HUDEP-2 (cell line): Measurements from ENCODE around the gene TOR1B.
"Not testable (repeated sequence)": the region's sequence is repeated elsewhere in the genome, so short reads cannot be mapped to it uniquely, and the experiment has no call there.

Experiments
- DNase-seq, 76 experiments: peaks; one replicate each; lab custom pipeline; 2025; ENCODE audit not compliant: unreplicated experiment in 76 of 76; lab: John Stamatoyannopoulos, UW

TOR1B gene

GRCh38 chr9:129776096-129776495 lies 26.9 kb upstream of the TOR1B start:
- not testable (repeated sequence) for DNase-seq

- DNase-seq: no peak
Measured at GRCh38 chr9:129776566-129776937, 26.4 kb upstream of the TOR1B start.

- DNase-seq: peak in 1 of 76 experiments; percentile 11
Measured at GRCh38 chr9:129776938-129777768, 25.8 kb upstream of the TOR1B start.

GRCh38 chr9:129777769-129778130 lies 25.2 kb upstream of the TOR1B start:
- DNase-seq: no peak

- no peak for DNase-seq
Measured at GRCh38 chr9:129778469-129778868, 24.5 kb upstream of the TOR1B start.

- no peak for DNase-seq
Measured at GRCh38 chr9:129779560-129780190, 23.3 kb upstream of the TOR1B start.

GRCh38 chr9:129781131-129781530 lies 21.9 kb upstream of the TOR1B start:
- DNase-seq: no peak

GRCh38 chr9:129781981-129782380 lies 21.0 kb upstream of the TOR1B start:
- DNase-seq: peak in 10 of 76 experiments; percentile 12 to 34 (median 24)

GRCh38 chr9:129783516-129784361 lies 19.2 kb upstream of the TOR1B start:
- peak in 66 of 76 experiments; percentile 10 to 81 (median 52) for DNase-seq

GRCh38 chr9:129784970-129785369 lies 18.0 kb upstream of the TOR1B start:
- not testable (repeated sequence) for DNase-seq

- no peak for DNase-seq
Measured at GRCh38 chr9:129785866-129786265, 17.1 kb upstream of the TOR1B start.

- DNase-seq: peak in 16 of 76 experiments; percentile 5 to 36 (median 20)
Measured at GRCh38 chr9:129786481-129786880, 16.5 kb upstream of the TOR1B start.

- no peak for DNase-seq
Measured at GRCh38 chr9:129794549-129794948, 8.4 kb upstream of the TOR1B start.

- not testable (repeated sequence) for DNase-seq
Measured at GRCh38 chr9:129796029-129796428, 7.0 kb upstream of the TOR1B start.

GRCh38 chr9:129798973-129799372 lies 4.0 kb upstream of the TOR1B start:
- DNase-seq: no peak

- DNase-seq: no peak
Measured at GRCh38 chr9:129801504-129801903, 1.5 kb upstream of the TOR1B start.

GRCh38 chr9:129803676-129804060 lies 684 bp downstream of the TOR1B start:
- peak in 28 of 76 experiments; percentile 1 to 56 (median 22) for DNase-seq

- DNase-seq: no peak
Measured at GRCh38 chr9:129806061-129806460, 3.1 kb downstream of the TOR1B start.

GRCh38 chr9:129809346-129809745 lies 6.4 kb downstream of the TOR1B start:
- no peak for DNase-seq

- no peak for DNase-seq
Measured at GRCh38 chr9:129810116-129810515, 7.1 kb downstream of the TOR1B start.

- no peak for DNase-seq
Measured at GRCh38 chr9:129810788-129811187, 7.8 kb downstream of the TOR1B start.
